KMS-11 (cell line): ENCODE results near the gene KCNH2.

Experiments
- H2AFZ ChIP-seq: fragments of 200-600 bp; sonication (generic); 2 replicates; pipeline ENCODE4 v1.6.1; 2016; ENCODE audit warnings: antibody characterized with exemption, mixed run types, low read depth
- H3K27ac ChIP-seq: fragments of 200-600 bp; sonication (generic); 2 replicates; pipeline ENCODE4 v1.6.1; 2016; ENCODE audit warnings: mild to moderate bottlenecking, mixed run types
- H3K27me3 ChIP-seq: fragments of 200-600 bp; sonication (generic); 2 replicates; pipeline ENCODE4 v1.6.1; 2017; ENCODE audit warnings: mild to moderate bottlenecking, low read depth, mixed run types, moderate library complexity; ENCODE audit not compliant: insufficient read depth
- H3K36me3 ChIP-seq: fragments of 200-600 bp; sonication (generic); 2 replicates; pipeline ENCODE4 v1.6.1; 2017; ENCODE audit warnings: mild to moderate bottlenecking, mixed run types; ENCODE audit not compliant: insufficient read depth
- H3K4me1 ChIP-seq: fragments of 200-600 bp; sonication (generic); 2 replicates; pipeline ENCODE4 v1.6.1; 2016; ENCODE audit warnings: mild to moderate bottlenecking, low read depth, mixed run types; ENCODE audit not compliant: poor library complexity, severe bottlenecking
- H3K4me2 ChIP-seq: fragments of 200-600 bp; sonication (generic); 2 replicates; pipeline ENCODE4 v1.7.0; 2016; ENCODE audit warnings: mild to moderate bottlenecking, mixed run types
- H3K4me3 ChIP-seq: fragments of 200-600 bp; sonication (generic); IDR thresholded peaks from 2 replicates; pipeline ENCODE4 v1.6.1; 2017; ENCODE audit warnings: low read depth, low read length, mixed read lengths; ENCODE audit not compliant: insufficient read depth
- H3K79me2 ChIP-seq: fragments of 200-600 bp; sonication (generic); 2 replicates; pipeline ENCODE4 v1.6.1; 2016; ENCODE audit warnings: low read depth, mixed run types; ENCODE audit not compliant: insufficient read depth
- H3K9ac ChIP-seq: fragments of 200-600 bp; sonication (generic); 2 replicates; pipeline ENCODE4 v1.6.1; 2016; ENCODE audit warnings: mild to moderate bottlenecking, mixed run types
- H4K20me1 ChIP-seq: fragments of 200-600 bp; sonication (generic); 2 replicates; pipeline ENCODE4 v1.6.1; 2016; ENCODE audit warnings: mild to moderate bottlenecking, mixed run types; ENCODE audit not compliant: insufficient read depth
- TF ChIP-seq, protein P1 (sequence below): fragments of 200-600 bp; sonication (generic); conservative IDR thresholded peaks from 2 replicates; pipeline ENCODE4 v1.6.1; 2017; ENCODE audit warnings: low read depth, mild to moderate bottlenecking, antibody characterized with exemption, low read length, moderate library complexity, mixed read lengths

The KCNH2 gene

DNA sequence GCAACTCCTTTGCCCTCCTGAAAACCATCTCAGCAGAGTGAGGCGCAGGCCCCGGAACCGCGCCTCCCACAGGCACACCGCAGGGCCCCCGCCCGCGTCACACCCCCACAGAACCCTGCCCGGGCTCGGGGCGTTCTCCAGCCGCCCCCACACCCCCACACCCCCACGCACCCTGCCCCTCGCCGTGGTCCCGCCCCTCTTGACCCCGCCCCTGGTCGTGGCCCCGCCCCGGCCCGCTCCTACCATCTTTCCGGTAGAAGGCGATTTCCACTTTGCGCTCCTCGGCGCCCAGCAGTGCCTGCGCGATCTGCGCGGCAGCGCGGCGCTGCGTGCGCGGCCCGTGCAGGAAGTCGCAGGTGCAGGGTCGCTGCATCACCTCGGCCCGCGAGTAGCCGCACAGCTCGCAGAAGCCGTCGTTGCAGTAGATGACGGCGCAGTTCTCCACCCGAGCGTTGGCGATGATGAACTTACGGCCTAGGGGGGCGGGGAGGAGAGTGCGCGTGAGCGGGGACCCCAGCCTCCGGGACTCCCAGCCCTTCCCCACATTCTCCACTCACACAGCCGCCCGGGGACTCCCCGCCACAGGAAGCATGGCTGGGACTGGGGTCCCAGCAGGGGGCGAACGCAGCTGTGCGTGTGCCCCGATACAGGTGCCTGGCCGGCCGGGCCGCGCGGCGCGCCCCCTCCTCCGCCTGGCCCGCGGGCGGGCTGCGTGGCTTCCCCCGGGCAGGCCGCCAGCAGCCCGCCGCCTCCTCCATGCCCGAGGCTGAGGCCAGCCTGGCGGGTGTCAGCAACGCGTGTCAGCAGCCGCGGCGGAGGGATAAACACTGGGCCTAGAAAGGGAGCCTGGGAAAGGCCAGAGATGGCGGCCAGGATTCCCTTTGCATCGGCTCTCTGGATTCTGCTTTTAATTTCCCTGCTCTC lies 3.4 kb downstream of the KCNH2 start:
- Histone ChIP-seq H4K20me1 (no peaks in the 10 kb centered on the region), H2AFZ (peak overlapping the region; percentile 75), H3K36me3 (no peaks in the 10 kb centered on the region), H3K27me3 (peaks cover 4% of the 10 kb centered on the region), H3K9ac (peak overlapping the region; percentile 77), H3K4me2 (peak overlapping the region; percentile 95), H3K79me2 (no peaks in the 10 kb centered on the region), H3K27ac (peak overlapping the region; percentile 58), H3K4me3 (no peak overlapping the region), H3K4me1 (peaks cover 35% of the 10 kb centered on the region)
- TF ChIP-seq, protein P1, sequence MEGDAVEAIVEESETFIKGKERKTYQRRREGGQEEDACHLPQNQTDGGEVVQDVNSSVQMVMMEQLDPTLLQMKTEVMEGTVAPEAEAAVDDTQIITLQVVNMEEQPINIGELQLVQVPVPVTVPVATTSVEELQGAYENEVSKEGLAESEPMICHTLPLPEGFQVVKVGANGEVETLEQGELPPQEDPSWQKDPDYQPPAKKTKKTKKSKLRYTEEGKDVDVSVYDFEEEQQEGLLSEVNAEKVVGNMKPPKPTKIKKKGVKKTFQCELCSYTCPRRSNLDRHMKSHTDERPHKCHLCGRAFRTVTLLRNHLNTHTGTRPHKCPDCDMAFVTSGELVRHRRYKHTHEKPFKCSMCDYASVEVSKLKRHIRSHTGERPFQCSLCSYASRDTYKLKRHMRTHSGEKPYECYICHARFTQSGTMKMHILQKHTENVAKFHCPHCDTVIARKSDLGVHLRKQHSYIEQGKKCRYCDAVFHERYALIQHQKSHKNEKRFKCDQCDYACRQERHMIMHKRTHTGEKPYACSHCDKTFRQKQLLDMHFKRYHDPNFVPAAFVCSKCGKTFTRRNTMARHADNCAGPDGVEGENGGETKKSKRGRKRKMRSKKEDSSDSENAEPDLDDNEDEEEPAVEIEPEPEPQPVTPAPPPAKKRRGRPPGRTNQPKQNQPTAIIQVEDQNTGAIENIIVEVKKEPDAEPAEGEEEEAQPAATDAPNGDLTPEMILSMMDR: 0 out of 2 replicates have a peak, but pooled peaks have one; percentile 28

DNA sequence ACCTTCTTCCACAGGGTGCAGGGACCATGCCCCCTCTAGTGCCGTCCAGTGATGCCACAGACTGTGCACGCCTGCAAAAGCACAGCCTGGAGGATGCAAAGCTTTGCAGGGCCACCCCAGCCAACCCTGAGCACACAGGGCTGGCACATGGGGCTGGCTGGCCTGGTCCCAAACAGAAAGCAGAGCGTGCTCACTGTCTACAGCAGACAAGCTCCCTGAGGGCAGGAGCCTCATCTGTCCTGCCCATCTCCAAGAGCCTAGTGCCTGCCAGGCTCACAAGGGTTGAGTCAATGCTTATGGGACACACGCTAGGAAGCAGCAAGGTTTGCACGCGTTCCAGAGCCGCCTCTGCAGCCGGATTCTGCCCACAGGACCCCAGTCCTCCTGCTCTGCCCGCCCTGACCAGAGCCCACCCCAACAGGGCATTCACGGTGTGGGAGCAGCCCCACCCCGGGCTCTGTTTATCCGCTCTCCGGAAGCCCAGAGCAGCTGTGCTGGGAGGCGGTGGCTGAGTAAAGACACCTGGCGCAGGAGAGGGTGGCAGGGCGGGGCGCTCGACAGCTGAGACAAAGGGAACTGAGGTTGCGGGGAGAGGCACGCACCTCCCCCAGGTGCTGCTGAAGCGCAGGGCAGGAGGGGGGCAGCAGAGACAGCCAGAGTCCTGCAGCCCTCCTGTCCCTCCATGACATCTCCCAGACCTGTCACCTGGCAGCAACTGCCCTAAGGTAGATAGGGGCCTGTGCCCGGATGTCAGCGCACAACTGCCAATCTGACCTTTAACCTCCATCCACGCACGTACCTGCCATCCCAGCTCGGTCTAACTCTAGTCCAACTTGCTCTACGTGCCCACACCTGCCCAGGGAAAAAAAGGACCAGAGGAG lies 4.3 kb downstream of the KCNH2 start:
- Histone ChIP-seq H3K4me3 (no peak overlapping the region), H3K9ac (no peak overlapping the region; the same call in 1 of the 2 replicates), H4K20me1 (no peaks in the 10 kb centered on the region), H3K4me2 (peak overlapping the region; percentile 14; the same call in 1 of the 2 replicates), H3K36me3 (no peaks in the 10 kb centered on the region), H3K27ac (no peak overlapping the region), H3K79me2 (no peaks in the 10 kb centered on the region), H2AFZ (peak overlapping the region; percentile 75; the same call in 1 of the 2 replicates), H3K4me1 (peaks cover 27% of the 10 kb centered on the region), H3K27me3 (no peaks in the 10 kb centered on the region)
- TF ChIP-seq, protein P1: no peak

DNA sequence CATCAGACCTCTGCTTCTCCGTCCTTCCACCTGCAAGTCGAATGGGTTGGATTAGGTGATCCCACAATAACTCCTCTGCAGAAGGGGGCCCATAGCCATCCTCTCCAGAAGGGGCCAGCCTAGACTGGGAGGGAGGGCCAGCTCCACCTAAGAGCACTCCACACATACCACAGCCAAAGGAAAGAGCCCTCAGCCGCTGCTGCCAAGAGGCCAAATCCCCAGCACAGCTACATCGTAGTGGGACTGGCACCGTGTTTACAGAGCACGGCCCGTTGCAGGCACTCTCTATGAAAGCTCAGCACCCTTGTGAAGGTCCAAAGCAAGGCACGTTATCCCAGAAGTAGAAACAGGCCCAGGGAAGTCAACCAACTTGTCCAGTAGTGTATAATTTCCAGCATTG lies 5.4 kb downstream of the KCNH2 start:
- Histone ChIP-seq H3K4me1 (peaks cover 27% of the 10 kb centered on the region), H3K79me2 (no peaks in the 10 kb centered on the region), H3K27me3 (no peaks in the 10 kb centered on the region), H3K9ac (no peak overlapping the region), H4K20me1 (no peaks in the 10 kb centered on the region), H3K4me2 (no peak overlapping the region), H3K36me3 (no peaks in the 10 kb centered on the region), H2AFZ (no peak overlapping the region), H3K27ac (no peak overlapping the region), H3K4me3 (no peak overlapping the region)
- TF ChIP-seq, protein P1: no peak

DNA sequence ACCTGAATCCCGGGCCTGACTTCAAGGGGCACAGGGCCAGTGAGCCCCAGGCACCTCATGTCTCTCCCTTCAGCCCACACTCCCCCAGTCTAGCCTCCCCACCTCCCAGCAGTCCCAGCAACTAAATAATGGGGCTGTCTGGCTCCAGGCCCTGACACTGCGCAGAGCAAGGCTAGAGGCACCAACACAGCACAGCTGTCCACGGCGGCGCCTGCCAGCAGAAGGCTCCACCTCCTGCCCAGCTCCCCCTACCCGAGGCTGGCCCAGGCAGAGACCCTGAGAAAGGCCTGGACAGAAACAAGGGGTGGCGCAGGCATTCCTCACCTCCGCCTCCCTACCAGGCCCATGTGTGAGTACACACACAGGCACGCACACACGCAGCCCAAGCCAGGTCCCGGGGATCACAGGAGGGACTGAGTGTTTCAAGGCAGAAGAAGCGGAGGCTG lies 6.1 kb downstream of the KCNH2 start:
- Histone ChIP-seq H3K27me3 (no peaks in the 10 kb centered on the region), H3K79me2 (no peaks in the 10 kb centered on the region), H2AFZ (no peak overlapping the region), H3K4me1 (peaks cover 23% of the 10 kb centered on the region), H3K9ac (no peak overlapping the region), H3K36me3 (no peaks in the 10 kb centered on the region), H3K27ac (no peak overlapping the region), H4K20me1 (no peaks in the 10 kb centered on the region), H3K4me3 (no peak overlapping the region), H3K4me2 (no peak overlapping the region)
- TF ChIP-seq, protein P1: no peak
